Keratinocyte (primary cell): ENCODE data around the gene SPATA6L. TPM values are rescaled to one million over a fixed set of nuclear protein-coding genes. Genes with fewer than 3 reads are reported as not detected.

ENCODE experiments used
- DNase-seq: peaks from one replicate; pipeline ENCODE4 v3.0.0-alpha.2; 2011; ENCODE audit warnings: low read depth, missing footprints, low spot score
- FAIRE-seq: peaks from 2 replicates; lab custom pipeline; 2011; peaks lifted over from hg19 to GRCh38; lab: Jason Lieb, UNC
- H2AFZ ChIP-seq: 2 replicates; pipeline ENCODE4 v1.6.0; 2012; ENCODE audit warnings: low read length, control low read depth, inconsistent platforms; ENCODE audit not compliant: control insufficient read depth
- H3K27ac ChIP-seq: 2 replicates; pipeline ENCODE4 v1.5.1; 2011; ENCODE audit warnings: low read length; ENCODE audit not compliant: control insufficient read depth, insufficient read depth
- H3K27me3 ChIP-seq: 3 replicates; pipeline ENCODE4 v1.6.0; 2011; ENCODE audit warnings: low read length; ENCODE audit not compliant: control insufficient read depth, insufficient read depth; ENCODE audit errors: extremely low read depth
- H3K36me3 ChIP-seq, 2 experiments: 2 replicates in 1 of 2; 3 replicates in 1 of 2; pipeline ENCODE4 v1.5.1; 2011; ENCODE audit warnings: low read length in 2 of 2, mild to moderate bottlenecking in 1 of 2; ENCODE audit not compliant: control insufficient read depth in 2 of 2, insufficient read depth in 2 of 2; ENCODE audit errors: extremely low read depth in 1 of 2
- H3K4me1 ChIP-seq: 3 replicates; pipeline ENCODE4 v1.5.1; 2011; ENCODE audit warnings: low read length; ENCODE audit not compliant: control insufficient read depth, insufficient read depth; ENCODE audit errors: extremely low read depth
- H3K4me2 ChIP-seq: 3 replicates; pipeline ENCODE4 v1.6.0; 2011; ENCODE audit warnings: low read depth, low read length; ENCODE audit not compliant: control insufficient read depth, insufficient read depth; ENCODE audit errors: extremely low read depth
- H3K4me3 ChIP-seq, 3 experiments: fragments of 200-600 bp in 1 of 3; sonication (generic) in 1 of 3; 2 replicates in 2 of 3; 3 replicates in 1 of 3; pipeline ENCODE4 v1.5.1; 2011 to 2016; ENCODE audit warnings: low read length in 3 of 3, mild to moderate bottlenecking in 3 of 3, control low read depth in 2 of 3, inconsistent platforms in 1 of 3, low read depth in 1 of 3, mixed read lengths in 1 of 3, mixed run types in 1 of 3, moderate library complexity in 1 of 3; ENCODE audit not compliant: control insufficient read depth in 2 of 3, insufficient read depth in 2 of 3; ENCODE audit errors: extremely low read depth in 1 of 3
- H3K79me2 ChIP-seq: 2 replicates; pipeline ENCODE4 v1.6.0; 2012; ENCODE audit warnings: low read length; ENCODE audit not compliant: control insufficient read depth, insufficient read depth
- H3K9ac ChIP-seq: 3 replicates; pipeline ENCODE4 v1.6.0; 2011; ENCODE audit warnings: low read length; ENCODE audit not compliant: control insufficient read depth, insufficient read depth; ENCODE audit errors: extremely low read depth
- H3K9me1 ChIP-seq: 3 replicates; pipeline ENCODE4 v1.6.0; 2011; ENCODE audit warnings: low read length; ENCODE audit not compliant: control insufficient read depth, insufficient read depth; ENCODE audit errors: extremely low read depth
- H3K9me3 ChIP-seq: 2 replicates; pipeline ENCODE4 v1.5.1; 2012; ENCODE audit warnings: low read depth, low read length; ENCODE audit not compliant: control insufficient read depth
- H4K20me1 ChIP-seq: 3 replicates; pipeline ENCODE4 v1.6.0; 2011; ENCODE audit warnings: low read length; ENCODE audit not compliant: control insufficient read depth, insufficient read depth; ENCODE audit errors: extremely low read depth
- CTCF ChIP-seq, 3 experiments: IDR thresholded peaks in 1 of 3; conservative IDR thresholded peaks in 1 of 3; optimal IDR thresholded peaks in 1 of 3; 2 replicates in 2 of 3; 3 replicates in 1 of 3; pipeline versions ENCODE3 to v1.5.1; 2011; ENCODE audit warnings: low read length in 3 of 3, mild to moderate bottlenecking in 3 of 3, moderate library complexity in 2 of 3, control low read depth in 1 of 3, inconsistent platforms in 1 of 3; ENCODE audit not compliant: insufficient read depth in 2 of 3; ENCODE audit errors: extremely low read depth in 1 of 3
- EZH2 ChIP-seq: IDR thresholded peaks from one replicate; pipeline ENCODE4 v1.6.1; 2012; ENCODE audit warnings: inconsistent platforms, mild to moderate bottlenecking, low read length, moderate library complexity
- dilution Hi-C: fragments of 300-500 bp; cut with MboI; formaldehyde crosslinking; loops from one replicate; pipeline ENCODE4 v1.7.0; 2020; ENCODE audit warnings: low sequenced_read_pairs; ENCODE audit not compliant: extremely low pct_ligation_motif_present
- polyA plus RNA-seq, 5 experiments: library from polyadenylated mRNA; depleted of rRNA in 3 of 5; stranded (reverse) in 3 of 5; stranded (forward) in 1 of 5; unstranded in 1 of 5; fragments of >200 nt; gene quantifications; 1 replicate in 1 of 5; 2 replicates in 3 of 5; 3 replicates in 1 of 5; pipeline versions ENCODE4 v1.2.1 to v1.2.3, GENCODE V29; 2011 to 2012; ENCODE audit warnings: missing spikeins in 2 of 5, low read depth in 1 of 5, low replicate concordance in 1 of 5

SPATA6L gene
- polyA plus RNA-seq, 1 donor (not counting 4 experiments of a cell fraction or from before 2014, with no cell fraction given), result 0.92 TPM

- Histone ChIP-seq H3K4me3 (peak overlapping the region; percentile 74 to 88 (median 81)), H3K9me3 (no peaks in the 10 kb centered on the region), H3K27me3 (no peaks in the 10 kb centered on the region), H3K27ac (peak overlapping the region; percentile 94), H3K9ac (peak overlapping the region; percentile 81), H3K79me2 (peaks cover 33% of the 10 kb centered on the region), H3K4me1 (peaks cover 12% of the 10 kb centered on the region), H4K20me1 (no peaks in the 10 kb centered on the region), H2AFZ (peak overlapping the region; percentile 90), H3K36me3 (no peaks in the 10 kb centered on the region), H3K4me2 (peak overlapping the region; percentile 90), H3K9me1 (no peaks in the 10 kb centered on the region)
- TF ChIP-seq CTCF (optimal IDR thresholded peaks at IDR 0.05 in 1 of 3, IDR thresholded peaks at IDR 0.05 in 1 of 3, conservative IDR thresholded peaks at IDR 0.05 in 1 of 3; ENCODE audit: extremely low read depth in 1 of 3, insufficient read depth in 2 of 3, low read length in 3 of 3) (no peak), EZH2 (no peak)
- FAIRE-seq (peak; percentile 36), DNase-seq (no peak)
- dilution Hi-C loops, result no loop called here
Measured at GRCh38 chr9:4678679-4679267, 12.5 kb upstream of the SPATA6L start.

- no peaks in the 10 kb centered on the region for H3K9me3 ChIP-seq
- no peaks in the 10 kb centered on the region for H4K20me1 ChIP-seq
- H3K4me3 ChIP-seq, result no peak overlapping the region
- no peaks in the 10 kb centered on the region for H3K36me3 ChIP-seq
- FAIRE-seq (no peak), DNase-seq (no peak)
- peaks cover 12% of the 10 kb centered on the region for H3K4me1 ChIP-seq
- no peaks in the 10 kb centered on the region for H3K27me3 ChIP-seq
- no peak for TF ChIP-seq CTCF (optimal IDR thresholded peaks at IDR 0.05 in 1 of 3, IDR thresholded peaks at IDR 0.05 in 1 of 3, conservative IDR thresholded peaks at IDR 0.05 in 1 of 3; ENCODE audit: extremely low read depth in 1 of 3, insufficient read depth in 2 of 3, low read length in 3 of 3)
- no peak for TF ChIP-seq EZH2
- H2AFZ ChIP-seq, result no peak overlapping the region
- peaks cover 24% of the 10 kb centered on the region for H3K79me2 ChIP-seq
- no peaks in the 10 kb centered on the region for H3K9me1 ChIP-seq
- dilution Hi-C loops, result no loop called here
- no peak overlapping the region for H3K27ac ChIP-seq
- H3K9ac ChIP-seq, result no peak overlapping the region
- no peak overlapping the region for H3K4me2 ChIP-seq
Measured at GRCh38 chr9:4677392-4677791, 11.1 kb upstream of the SPATA6L start.
